HEK293 (cell line): ENCODE results near the gene ARHGEF26.

Source experiments
- CTCF ChIA-PET: fragments of 350-600 bp; formaldehyde crosslinking; extraction: SDS; loops from one replicate; lab custom pipeline; 2021; ENCODE audit warnings: antibody characterized with exemption; lab: Yijun Ruan, JAX
- POLR2A ChIA-PET: fragments of 300-600 bp; formaldehyde crosslinking; extraction: SDS; loops from one replicate; lab custom pipeline; 2020; ENCODE audit warnings: antibody characterized with exemption, inconsistent platforms; lab: Yijun Ruan, JAX
- H3K27ac ChIP-seq: fragments of 200-500 bp; sonication (Bioruptor generic); 2 replicates; pipeline ENCODE4 v1.5.1; 2014; ENCODE audit warnings: low read depth, low read length, control low read depth, inconsistent platforms; ENCODE audit errors: extremely low read depth
- H3K36me3 ChIP-seq, 2 experiments: fragments of 200-500 bp in 1 of 2; sonication (Bioruptor generic) in 1 of 2; 1 replicate in 1 of 2; 2 replicates in 1 of 2; pipeline ENCODE4 v1.5.1; 2014 to 2017; ENCODE audit warnings: inconsistent platforms in 2 of 2, low read length in 2 of 2; ENCODE audit not compliant: control insufficient read depth in 2 of 2, insufficient read depth in 1 of 2
- H3K4me1 ChIP-seq: fragments of 200-500 bp; sonication (Bioruptor generic); 2 replicates; pipeline ENCODE4 v1.5.1; 2014; ENCODE audit warnings: mild to moderate bottlenecking, low read length, inconsistent platforms; ENCODE audit not compliant: control insufficient read depth, insufficient read depth
- H3K4me3 ChIP-seq: 2 replicates; pipeline ENCODE4 v1.5.1; 2011; ENCODE audit warnings: low read depth, mild to moderate bottlenecking, control low read depth, low read length, moderate library complexity
- H3K9me3 ChIP-seq: fragments of 200-500 bp; sonication (Bioruptor generic); 2 replicates; pipeline ENCODE4 v1.5.1; 2014; ENCODE audit warnings: low read depth, low read length, inconsistent platforms; ENCODE audit not compliant: control insufficient read depth, insufficient read depth
- GLIS2 ChIP-seq: fragments of 450-650 bp; formaldehyde crosslinking; IDR thresholded peaks from 2 replicates; pipeline ENCODE4 v1.5.1; 2016; ENCODE audit warnings: missing biosample characterization, missing genetic modification characterization
- RBAK ChIP-seq: fragments of 450-650 bp; formaldehyde crosslinking; IDR thresholded peaks from 2 replicates; pipeline ENCODE4 v1.5.1; 2016; ENCODE audit warnings: missing biosample characterization, missing genetic modification characterization
- SALL2 ChIP-seq: fragments of 450-650 bp; formaldehyde crosslinking; IDR thresholded peaks from 2 replicates; pipeline ENCODE4 v1.5.0; 2017; ENCODE audit warnings: missing biosample characterization, mild to moderate bottlenecking, missing genetic modification characterization, borderline replicate concordance
- YY1 ChIP-seq: fragments of 450-650 bp; formaldehyde crosslinking; IDR thresholded peaks from 2 replicates; pipeline ENCODE4 v1.5.1; 2018; ENCODE audit warnings: missing biosample characterization, missing genetic modification characterization
- ZNF211 ChIP-seq: fragments of 450-650 bp; formaldehyde crosslinking; IDR thresholded peaks from 2 replicates; pipeline ENCODE4 v1.5.1; 2016; ENCODE audit warnings: low read depth, missing biosample characterization, missing genetic modification characterization
- ZNF266 ChIP-seq: fragments of 450-650 bp; formaldehyde crosslinking; IDR thresholded peaks from 2 replicates; pipeline ENCODE4 v1.5.1; 2016; ENCODE audit warnings: missing biosample characterization, missing genetic modification characterization, low read depth
- ZNF350 ChIP-seq: fragments of 450-650 bp; formaldehyde crosslinking; IDR thresholded peaks from 2 replicates; pipeline ENCODE4 v1.5.0; 2017; ENCODE audit warnings: missing biosample characterization, mild to moderate bottlenecking, missing genetic modification characterization
- ZNF404 ChIP-seq: fragments of 450-650 bp; formaldehyde crosslinking; IDR thresholded peaks from 2 replicates; pipeline ENCODE4 v1.5.1; 2017; ENCODE audit warnings: missing biosample characterization, missing genetic modification characterization
- ZNF660 ChIP-seq: fragments of 450-650 bp; IDR thresholded peaks from 2 replicates; pipeline ENCODE4 v1.5.1; 2018; ENCODE audit warnings: missing biosample characterization, mild to moderate bottlenecking, missing genetic modification characterization
- ZSCAN23 ChIP-seq: fragments of 450-650 bp; formaldehyde crosslinking; IDR thresholded peaks from 2 replicates; pipeline ENCODE4 v1.5.1; 2016; ENCODE audit warnings: missing biosample characterization, missing genetic modification characterization
- TF ChIP-seq, protein P1 (sequence below): fragments of 450-650 bp; formaldehyde crosslinking; IDR thresholded peaks from 2 replicates; pipeline ENCODE4 v1.5.1; 2016; ENCODE audit warnings: missing biosample characterization, missing genetic modification characterization
- TF ChIP-seq, protein P2 (sequence below): fragments of 450-650 bp; formaldehyde crosslinking; IDR thresholded peaks from 2 replicates; pipeline ENCODE4 v1.5.1; 2016; ENCODE audit warnings: missing biosample characterization, missing genetic modification characterization
- TF ChIP-seq, protein P3 (sequence below): fragments of 450-650 bp; formaldehyde crosslinking; IDR thresholded peaks from 2 replicates; pipeline ENCODE4 v1.5.1; 2016; ENCODE audit warnings: missing biosample characterization, missing genetic modification characterization, borderline replicate concordance
- TF ChIP-seq, protein P4 (sequence below): fragments of 450-650 bp; formaldehyde crosslinking; IDR thresholded peaks from 2 replicates; pipeline ENCODE4 v1.5.1; 2016; ENCODE audit warnings: missing biosample characterization, missing genetic modification characterization
- TF ChIP-seq, protein P5 (sequence below): fragments of 450-650 bp; formaldehyde crosslinking; IDR thresholded peaks from 2 replicates; pipeline ENCODE4 v1.5.1; 2016; ENCODE audit warnings: missing biosample characterization, missing genetic modification characterization, low read depth
- TF ChIP-seq, protein P6 (sequence below): fragments of 450-650 bp; formaldehyde crosslinking; IDR thresholded peaks from 2 replicates; pipeline ENCODE4 v1.5.1; 2016; ENCODE audit warnings: missing biosample characterization, missing genetic modification characterization

Gene ARHGEF26

DNA sequence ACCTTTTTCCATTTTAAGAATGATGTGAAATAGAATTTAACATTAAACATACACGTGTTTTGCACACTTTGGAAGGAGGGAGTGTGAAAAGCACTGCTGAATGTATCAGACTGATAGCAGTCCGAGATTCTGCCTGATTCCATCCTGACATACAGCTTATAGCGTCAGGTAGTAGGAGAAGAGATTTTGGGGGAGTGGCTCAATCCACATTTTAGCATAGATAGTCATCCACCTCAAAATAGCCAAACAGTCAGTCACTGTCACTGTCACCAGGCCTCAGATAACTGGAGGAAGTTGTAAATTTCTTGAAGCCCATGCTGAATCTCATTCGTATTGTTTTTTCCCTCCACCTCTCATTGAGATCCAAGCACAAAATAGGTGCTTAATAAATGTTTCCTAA lies 35.4 kb upstream of the ARHGEF26 start:
- Histone ChIP-seq H3K4me3 (no peak overlapping the region), H3K4me1 (no peaks in the 10 kb centered on the region), H3K9me3 (no peaks in the 10 kb centered on the region), H3K27ac (no peak overlapping the region), H3K36me3 (no peaks in the 10 kb centered on the region)
- POLR2A ChIA-PET, result no interaction called here
- CTCF ChIA-PET, result no interaction called here
- no peak for TF ChIP-seq RBAK (tag by site-specific recombination)
- no peak for TF ChIP-seq YY1 (tag by site-specific recombination)
- no peak for TF ChIP-seq ZNF660 (tag by site-specific recombination)
- TF ChIP-seq, protein P1, sequence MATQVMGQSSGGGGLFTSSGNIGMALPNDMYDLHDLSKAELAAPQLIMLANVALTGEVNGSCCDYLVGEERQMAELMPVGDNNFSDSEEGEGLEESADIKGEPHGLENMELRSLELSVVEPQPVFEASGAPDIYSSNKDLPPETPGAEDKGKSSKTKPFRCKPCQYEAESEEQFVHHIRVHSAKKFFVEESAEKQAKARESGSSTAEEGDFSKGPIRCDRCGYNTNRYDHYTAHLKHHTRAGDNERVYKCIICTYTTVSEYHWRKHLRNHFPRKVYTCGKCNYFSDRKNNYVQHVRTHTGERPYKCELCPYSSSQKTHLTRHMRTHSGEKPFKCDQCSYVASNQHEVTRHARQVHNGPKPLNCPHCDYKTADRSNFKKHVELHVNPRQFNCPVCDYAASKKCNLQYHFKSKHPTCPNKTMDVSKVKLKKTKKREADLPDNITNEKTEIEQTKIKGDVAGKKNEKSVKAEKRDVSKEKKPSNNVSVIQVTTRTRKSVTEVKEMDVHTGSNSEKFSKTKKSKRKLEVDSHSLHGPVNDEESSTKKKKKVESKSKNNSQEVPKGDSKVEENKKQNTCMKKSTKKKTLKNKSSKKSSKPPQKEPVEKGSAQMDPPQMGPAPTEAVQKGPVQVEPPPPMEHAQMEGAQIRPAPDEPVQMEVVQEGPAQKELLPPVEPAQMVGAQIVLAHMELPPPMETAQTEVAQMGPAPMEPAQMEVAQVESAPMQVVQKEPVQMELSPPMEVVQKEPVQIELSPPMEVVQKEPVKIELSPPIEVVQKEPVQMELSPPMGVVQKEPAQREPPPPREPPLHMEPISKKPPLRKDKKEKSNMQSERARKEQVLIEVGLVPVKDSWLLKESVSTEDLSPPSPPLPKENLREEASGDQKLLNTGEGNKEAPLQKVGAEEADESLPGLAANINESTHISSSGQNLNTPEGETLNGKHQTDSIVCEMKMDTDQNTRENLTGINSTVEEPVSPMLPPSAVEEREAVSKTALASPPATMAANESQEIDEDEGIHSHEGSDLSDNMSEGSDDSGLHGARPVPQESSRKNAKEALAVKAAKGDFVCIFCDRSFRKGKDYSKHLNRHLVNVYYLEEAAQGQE, result no peak
- TF ChIP-seq, protein P2, sequence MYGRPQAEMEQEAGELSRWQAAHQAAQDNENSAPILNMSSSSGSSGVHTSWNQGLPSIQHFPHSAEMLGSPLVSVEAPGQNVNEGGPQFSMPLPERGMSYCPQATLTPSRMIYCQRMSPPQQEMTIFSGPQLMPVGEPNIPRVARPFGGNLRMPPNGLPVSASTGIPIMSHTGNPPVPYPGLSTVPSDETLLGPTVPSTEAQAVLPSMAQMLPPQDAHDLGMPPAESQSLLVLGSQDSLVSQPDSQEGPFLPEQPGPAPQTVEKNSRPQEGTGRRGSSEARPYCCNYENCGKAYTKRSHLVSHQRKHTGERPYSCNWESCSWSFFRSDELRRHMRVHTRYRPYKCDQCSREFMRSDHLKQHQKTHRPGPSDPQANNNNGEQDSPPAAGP, result no peak
- TF ChIP-seq ZSCAN23 (tag by site-specific recombination), result no peak
- TF ChIP-seq, protein P3, sequence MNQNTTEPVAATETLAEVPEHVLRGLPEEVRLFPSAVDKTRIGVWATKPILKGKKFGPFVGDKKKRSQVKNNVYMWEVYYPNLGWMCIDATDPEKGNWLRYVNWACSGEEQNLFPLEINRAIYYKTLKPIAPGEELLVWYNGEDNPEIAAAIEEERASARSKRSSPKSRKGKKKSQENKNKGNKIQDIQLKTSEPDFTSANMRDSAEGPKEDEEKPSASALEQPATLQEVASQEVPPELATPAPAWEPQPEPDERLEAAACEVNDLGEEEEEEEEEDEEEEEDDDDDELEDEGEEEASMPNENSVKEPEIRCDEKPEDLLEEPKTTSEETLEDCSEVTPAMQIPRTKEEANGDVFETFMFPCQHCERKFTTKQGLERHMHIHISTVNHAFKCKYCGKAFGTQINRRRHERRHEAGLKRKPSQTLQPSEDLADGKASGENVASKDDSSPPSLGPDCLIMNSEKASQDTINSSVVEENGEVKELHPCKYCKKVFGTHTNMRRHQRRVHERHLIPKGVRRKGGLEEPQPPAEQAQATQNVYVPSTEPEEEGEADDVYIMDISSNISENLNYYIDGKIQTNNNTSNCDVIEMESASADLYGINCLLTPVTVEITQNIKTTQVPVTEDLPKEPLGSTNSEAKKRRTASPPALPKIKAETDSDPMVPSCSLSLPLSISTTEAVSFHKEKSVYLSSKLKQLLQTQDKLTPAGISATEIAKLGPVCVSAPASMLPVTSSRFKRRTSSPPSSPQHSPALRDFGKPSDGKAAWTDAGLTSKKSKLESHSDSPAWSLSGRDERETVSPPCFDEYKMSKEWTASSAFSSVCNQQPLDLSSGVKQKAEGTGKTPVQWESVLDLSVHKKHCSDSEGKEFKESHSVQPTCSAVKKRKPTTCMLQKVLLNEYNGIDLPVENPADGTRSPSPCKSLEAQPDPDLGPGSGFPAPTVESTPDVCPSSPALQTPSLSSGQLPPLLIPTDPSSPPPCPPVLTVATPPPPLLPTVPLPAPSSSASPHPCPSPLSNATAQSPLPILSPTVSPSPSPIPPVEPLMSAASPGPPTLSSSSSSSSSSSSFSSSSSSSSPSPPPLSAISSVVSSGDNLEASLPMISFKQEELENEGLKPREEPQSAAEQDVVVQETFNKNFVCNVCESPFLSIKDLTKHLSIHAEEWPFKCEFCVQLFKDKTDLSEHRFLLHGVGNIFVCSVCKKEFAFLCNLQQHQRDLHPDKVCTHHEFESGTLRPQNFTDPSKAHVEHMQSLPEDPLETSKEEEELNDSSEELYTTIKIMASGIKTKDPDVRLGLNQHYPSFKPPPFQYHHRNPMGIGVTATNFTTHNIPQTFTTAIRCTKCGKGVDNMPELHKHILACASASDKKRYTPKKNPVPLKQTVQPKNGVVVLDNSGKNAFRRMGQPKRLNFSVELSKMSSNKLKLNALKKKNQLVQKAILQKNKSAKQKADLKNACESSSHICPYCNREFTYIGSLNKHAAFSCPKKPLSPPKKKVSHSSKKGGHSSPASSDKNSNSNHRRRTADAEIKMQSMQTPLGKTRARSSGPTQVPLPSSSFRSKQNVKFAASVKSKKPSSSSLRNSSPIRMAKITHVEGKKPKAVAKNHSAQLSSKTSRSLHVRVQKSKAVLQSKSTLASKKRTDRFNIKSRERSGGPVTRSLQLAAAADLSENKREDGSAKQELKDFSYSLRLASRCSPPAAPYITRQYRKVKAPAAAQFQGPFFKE (tag by site-specific recombination), result no peak

DNA sequence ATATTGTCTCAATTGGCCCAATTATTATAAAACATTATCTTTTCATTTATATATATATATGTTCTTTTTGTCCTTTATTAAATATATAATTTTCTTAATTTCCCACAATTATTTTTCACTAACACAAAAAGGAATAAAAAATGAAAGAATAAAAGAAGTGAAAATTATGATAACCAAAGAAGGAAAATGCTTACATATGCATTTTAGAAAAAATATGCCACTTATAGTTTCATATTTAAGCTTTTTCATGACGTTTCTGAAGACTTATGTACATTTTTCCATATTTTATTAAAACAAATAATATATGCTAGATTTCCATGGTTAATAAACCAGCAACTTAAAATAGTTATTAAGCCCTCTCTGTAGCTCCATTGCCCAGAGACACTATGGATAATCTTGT lies 34.9 kb upstream of the ARHGEF26 start:
- no peak overlapping the region for H3K27ac ChIP-seq
- no peaks in the 10 kb centered on the region for H3K4me1 ChIP-seq
- no peaks in the 10 kb centered on the region for H3K9me3 ChIP-seq
- ChIA-PET CTCF (no interaction called here), POLR2A (no interaction called here)
- H3K36me3 ChIP-seq, result no peaks in the 10 kb centered on the region
- no peak overlapping the region for H3K4me3 ChIP-seq
- TF ChIP-seq GLIS2 (tag by site-specific recombination), result no peak
- TF ChIP-seq ZNF404 (tag by site-specific recombination), result no peak
- TF ChIP-seq, protein P4, sequence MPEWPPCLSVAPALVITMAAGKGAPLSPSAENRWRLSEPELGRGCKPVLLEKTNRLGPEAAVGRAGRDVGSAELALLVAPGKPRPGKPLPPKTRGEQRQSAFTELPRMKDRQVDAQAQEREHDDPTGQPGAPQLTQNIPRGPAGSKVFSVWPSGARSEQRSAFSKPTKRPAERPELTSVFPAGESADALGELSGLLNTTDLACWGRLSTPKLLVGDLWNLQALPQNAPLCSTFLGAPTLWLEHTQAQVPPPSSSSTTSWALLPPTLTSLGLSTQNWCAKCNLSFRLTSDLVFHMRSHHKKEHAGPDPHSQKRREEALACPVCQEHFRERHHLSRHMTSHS (tag by site-specific recombination), result no peak
- TF ChIP-seq, protein P1, result no peak
- TF ChIP-seq, protein P5, sequence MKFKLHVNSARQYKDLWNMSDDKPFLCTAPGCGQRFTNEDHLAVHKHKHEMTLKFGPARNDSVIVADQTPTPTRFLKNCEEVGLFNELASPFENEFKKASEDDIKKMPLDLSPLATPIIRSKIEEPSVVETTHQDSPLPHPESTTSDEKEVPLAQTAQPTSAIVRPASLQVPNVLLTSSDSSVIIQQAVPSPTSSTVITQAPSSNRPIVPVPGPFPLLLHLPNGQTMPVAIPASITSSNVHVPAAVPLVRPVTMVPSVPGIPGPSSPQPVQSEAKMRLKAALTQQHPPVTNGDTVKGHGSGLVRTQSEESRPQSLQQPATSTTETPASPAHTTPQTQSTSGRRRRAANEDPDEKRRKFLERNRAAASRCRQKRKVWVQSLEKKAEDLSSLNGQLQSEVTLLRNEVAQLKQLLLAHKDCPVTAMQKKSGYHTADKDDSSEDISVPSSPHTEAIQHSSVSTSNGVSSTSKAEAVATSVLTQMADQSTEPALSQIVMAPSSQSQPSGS (tag by site-specific recombination), result no peak
- TF ChIP-seq, protein P6, sequence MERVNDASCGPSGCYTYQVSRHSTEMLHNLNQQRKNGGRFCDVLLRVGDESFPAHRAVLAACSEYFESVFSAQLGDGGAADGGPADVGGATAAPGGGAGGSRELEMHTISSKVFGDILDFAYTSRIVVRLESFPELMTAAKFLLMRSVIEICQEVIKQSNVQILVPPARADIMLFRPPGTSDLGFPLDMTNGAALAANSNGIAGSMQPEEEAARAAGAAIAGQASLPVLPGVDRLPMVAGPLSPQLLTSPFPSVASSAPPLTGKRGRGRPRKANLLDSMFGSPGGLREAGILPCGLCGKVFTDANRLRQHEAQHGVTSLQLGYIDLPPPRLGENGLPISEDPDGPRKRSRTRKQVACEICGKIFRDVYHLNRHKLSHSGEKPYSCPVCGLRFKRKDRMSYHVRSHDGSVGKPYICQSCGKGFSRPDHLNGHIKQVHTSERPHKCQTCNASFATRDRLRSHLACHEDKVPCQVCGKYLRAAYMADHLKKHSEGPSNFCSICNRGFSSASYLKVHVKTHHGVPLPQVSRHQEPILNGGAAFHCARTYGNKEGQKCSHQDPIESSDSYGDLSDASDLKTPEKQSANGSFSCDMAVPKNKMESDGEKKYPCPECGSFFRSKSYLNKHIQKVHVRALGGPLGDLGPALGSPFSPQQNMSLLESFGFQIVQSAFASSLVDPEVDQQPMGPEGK (tag by site-specific recombination), result no peak
- no peak for TF ChIP-seq ZNF211 (tag by site-specific recombination)
- TF ChIP-seq ZNF266, result no peak
- no peak for TF ChIP-seq SALL2 (tag by site-specific recombination)
- no peak for TF ChIP-seq ZNF350 (tag by site-specific recombination)
